Lung (tissue), 12 donors: ENCODE measurements around the gene LHFPL4. TPM values are rescaled to one million over a fixed set of nuclear protein-coding genes. Genes with fewer than 3 reads are reported as not detected.

Experiments
- ATAC-seq: fragments of 200-7000 bp; cut with Tn5 transposase; one replicate; pipeline ENCODE4 v1.9.1; 2020; ENCODE audit warnings: moderate number of reproducible peaks; ENCODE audit not compliant: insufficient read depth, low FRiP score
- DNase-seq, 3 donors: peaks; one replicate each; pipeline ENCODE4 v3.0.0-alpha.2; 2013 to 2017
- H3K27ac ChIP-seq, 2 donors: one replicate each; pipeline ENCODE4 v1.5.1; 2013; ENCODE audit warnings: mild to moderate bottlenecking in 2 of 2, moderate library complexity in 2 of 2, control low read depth in 1 of 2, inconsistent platforms in 1 of 2, low read depth in 1 of 2, low read length in 1 of 2
- H3K27me3 ChIP-seq, 3 donors: one replicate each; pipeline ENCODE4 v1.5.1; 2013; ENCODE audit warnings: low read length in 2 of 3; ENCODE audit not compliant: control insufficient read depth in 3 of 3, insufficient read depth in 3 of 3
- H3K36me3 ChIP-seq, 4 donors: one replicate each; pipeline ENCODE4 v1.5.1; 2013; ENCODE audit warnings: low read length in 4 of 4, mild to moderate bottlenecking in 1 of 4, moderate library complexity in 1 of 4; ENCODE audit not compliant: control insufficient read depth in 4 of 4, insufficient read depth in 4 of 4
- H3K4me1 ChIP-seq, 5 donors: one replicate each; pipeline ENCODE4 v1.5.1; 2013; ENCODE audit warnings: low read length in 5 of 5, mild to moderate bottlenecking in 2 of 5, moderate library complexity in 1 of 5; ENCODE audit not compliant: control insufficient read depth in 5 of 5, insufficient read depth in 5 of 5
- H3K4me3 ChIP-seq: one replicate; pipeline ENCODE4 v1.5.1; 2013; ENCODE audit warnings: mild to moderate bottlenecking, control low read depth, moderate library complexity
- H3K9ac ChIP-seq, 2 donors: one replicate each; pipeline ENCODE4 v1.5.1; 2013; ENCODE audit warnings: low read length in 2 of 2, control low read depth in 1 of 2; ENCODE audit not compliant: insufficient read depth in 1 of 2
- H3K9me3 ChIP-seq, 4 donors: one replicate each; pipeline ENCODE4 v1.5.1; 2013; ENCODE audit warnings: low read length in 3 of 4, mild to moderate bottlenecking in 1 of 4, moderate library complexity in 1 of 4; ENCODE audit not compliant: control insufficient read depth in 4 of 4, insufficient read depth in 3 of 4
- CTCF ChIP-seq: IDR thresholded peaks from 2 replicates; pipeline ENCODE4 v1.5.1; 2012; ENCODE audit warnings: mild to moderate bottlenecking; ENCODE audit errors: control extremely low read depth, extremely low read depth
- WGBS, 2 donors: extraction: QIAGEN DNeasy Blood & Tissue Kit; methylation state at CpG; one replicate each; pipeline ENCODE4 v1.1.7; 2013; 5-methylcytosine and 5-hydroxymethylcytosine counted together
- polyA plus RNA-seq, 2 donors: library from polyadenylated mRNA; stranded (reverse); fragments of 200-250 nt; gene quantifications; one replicate each; pipeline ENCODE4 v1.2.1, GENCODE V29; 2013
- total RNA-seq, 2 donors: library from RNA; depleted of rRNA in 1 of 2; stranded (reverse); fragments of >200 nt in 1 of 2; gene quantifications; one replicate each; pipeline ENCODE4 v1.2.1, GENCODE V29; 2014 to 2021
- donor health status: control.
- donor health status: control.
- donor health status: Bipolar disorder and iron deficiency.
- donor health status: healthy.
- donor health status: DM: yes; HTN: yes; CAD: no.

Gene LHFPL4
- total and polyA plus RNA-seq, 4 donors, result 0.01 to 0.14 (median 0.02) TPM; not detected in 1

GRCh38 chr3:9553948-9554513 is 409 bp upstream of the LHFPL4 start:
- Histone ChIP-seq H3K4me1 (peaks cover 0 to 6% (median 0%) of the 10 kb centered on the region in 5 donors), H3K9me3 (peaks cover 0 to 8% (median 0%) of the 10 kb centered on the region in 4 donors), H3K27me3 (peaks cover 7 to 16% (median 10%) of the 10 kb centered on the region in 3 donors), H3K9ac (no peak overlapping the region), H3K4me3 (no peak overlapping the region), H3K27ac (no peak overlapping the region), H3K36me3 (no peaks in the 10 kb centered on the region)
- 29 to 30% methylated on average over 12 of the region's 12 CpGs for WGBS, 2 donors
- no peak for DNase-seq
- no peak for TF ChIP-seq CTCF
- ATAC-seq, result no peak

- DNase-seq, result peak; percentile 54 to 79 (median 74)
- Histone ChIP-seq H3K27me3 (peaks cover 7 to 16% (median 10%) of the 10 kb centered on the region in 3 donors), H3K4me3 (no peak overlapping the region), H3K27ac (no peak overlapping the region), H3K4me1 (peaks cover 0 to 8% (median 0%) of the 10 kb centered on the region in 5 donors), H3K36me3 (no peaks in the 10 kb centered on the region), H3K9me3 (peaks cover 0 to 11% (median 0%) of the 10 kb centered on the region in 4 donors), H3K9ac (no peak overlapping the region)
- TF ChIP-seq CTCF, result no peak
- no peak for ATAC-seq
- 7 to 9% methylated on average over 46 to 57 of the region's 57 CpGs for WGBS, 2 donors
These were observed 1.2 kb downstream of the LHFPL4 start for GRCh38 chr3:9552252-9552999.

- H3K4me1 ChIP-seq, result peaks cover 0 to 8% (median 0%) of the 10 kb centered on the region in 5 donors
- peaks cover 0 to 11% (median 0%) of the 10 kb centered on the region in 4 donors for H3K9me3 ChIP-seq
- DNase-seq, result no peak
- no peak overlapping the region for H3K9ac ChIP-seq
- H3K27ac ChIP-seq, result no peak overlapping the region
- H3K4me3 ChIP-seq, result no peak overlapping the region
- WGBS, 2 donors, result 77 to 92% methylated on average over 1 of the region's 1 CpG
- ATAC-seq, result no peak
- TF ChIP-seq CTCF, result no peak
- H3K27me3 ChIP-seq, result peaks cover 7 to 16% (median 10%) of the 10 kb centered on the region in 3 donors
- no peaks in the 10 kb centered on the region for H3K36me3 ChIP-seq
These were observed 2.6 kb downstream of the LHFPL4 start for GRCh38 chr3:9550999-9551398.
